OCI-M2 (cell line): ENCODE results near the gene AP3S2.
"Not testable (repeated sequence)": the region's sequence is repeated elsewhere in the genome, so short reads cannot be mapped to it uniquely, and the experiment has no call there.

Experiments
- DNase-seq: peaks from one replicate; lab custom pipeline; 2025; ENCODE audit not compliant: unreplicated experiment; lab: John Stamatoyannopoulos, UW

The AP3S2 gene

DNA sequence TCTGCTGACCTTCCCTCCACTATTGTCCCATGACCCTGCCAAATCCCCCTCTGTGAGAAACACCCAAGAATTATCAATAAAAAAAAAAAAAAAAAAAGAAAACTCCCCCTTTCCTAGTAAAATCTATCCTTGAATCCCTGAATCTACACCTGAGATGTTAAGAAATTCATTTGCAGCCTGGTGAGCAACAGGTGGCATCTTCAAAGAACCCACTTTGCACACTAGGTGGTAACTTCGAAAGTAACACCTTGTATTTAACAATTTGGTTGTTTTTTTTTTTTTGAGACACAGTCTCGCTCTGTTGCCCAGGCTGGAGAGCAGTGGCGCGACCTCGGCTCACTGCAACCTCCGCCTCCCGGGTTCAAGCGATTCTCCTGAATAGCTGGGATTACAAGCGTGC is 24.3 kb downstream of the AP3S2 start:
- not testable (repeated sequence) for DNase-seq

DNA sequence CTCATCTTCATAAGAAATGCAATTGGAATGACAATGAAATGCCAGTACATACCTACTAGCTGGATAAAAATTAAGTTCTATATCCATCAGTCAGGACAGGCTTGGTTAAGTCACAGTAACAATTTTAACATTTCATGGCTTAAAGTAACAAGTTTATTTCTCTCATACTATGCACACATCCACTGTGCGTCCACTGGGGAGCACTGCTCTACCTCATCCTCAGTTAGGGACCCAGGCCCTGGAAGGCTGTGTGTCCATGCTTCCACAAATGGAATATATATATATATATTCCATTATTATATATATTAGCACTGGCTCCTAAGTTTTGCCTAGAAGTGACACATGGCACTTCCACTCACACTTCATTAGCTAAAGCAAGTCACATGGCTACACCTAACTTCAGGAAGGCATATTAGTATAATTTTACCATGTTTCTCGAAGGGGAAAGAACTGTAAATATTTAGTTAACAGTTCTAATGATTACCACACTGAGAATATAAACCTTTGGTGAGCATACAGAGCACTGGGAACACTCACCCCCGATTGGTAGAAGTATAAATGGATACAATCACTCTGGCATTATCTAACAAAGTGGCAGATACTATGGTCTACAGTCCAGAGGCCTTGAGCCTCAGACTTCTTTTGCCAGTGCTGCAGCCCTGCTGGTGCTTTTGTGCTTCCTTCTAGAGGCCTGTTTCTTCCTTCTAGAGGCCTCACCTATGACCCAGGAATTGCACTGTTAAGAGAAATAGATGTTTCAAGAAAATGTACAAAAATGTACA is 28.6 kb downstream of the AP3S2 start:
- no peak for DNase-seq

DNA sequence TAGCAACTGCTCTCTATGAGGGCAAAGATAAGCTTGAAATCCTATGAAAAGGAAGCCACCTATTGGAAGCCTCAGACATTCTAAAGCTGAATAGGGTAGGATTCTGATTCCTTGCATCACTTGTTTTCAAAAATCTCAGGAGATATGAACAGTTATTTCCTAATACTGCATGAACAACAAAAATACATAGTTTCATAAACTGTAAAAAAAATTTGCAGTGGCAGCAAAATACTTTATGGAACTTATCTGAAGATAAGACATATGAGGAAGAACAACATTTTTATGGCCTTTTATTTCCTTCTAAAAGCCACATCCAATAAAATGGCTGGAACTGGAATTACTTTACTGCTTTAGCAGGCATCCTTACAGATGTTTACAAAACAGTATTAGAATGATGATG is 29.9 kb downstream of the AP3S2 start:
- no peak for DNase-seq

DNA sequence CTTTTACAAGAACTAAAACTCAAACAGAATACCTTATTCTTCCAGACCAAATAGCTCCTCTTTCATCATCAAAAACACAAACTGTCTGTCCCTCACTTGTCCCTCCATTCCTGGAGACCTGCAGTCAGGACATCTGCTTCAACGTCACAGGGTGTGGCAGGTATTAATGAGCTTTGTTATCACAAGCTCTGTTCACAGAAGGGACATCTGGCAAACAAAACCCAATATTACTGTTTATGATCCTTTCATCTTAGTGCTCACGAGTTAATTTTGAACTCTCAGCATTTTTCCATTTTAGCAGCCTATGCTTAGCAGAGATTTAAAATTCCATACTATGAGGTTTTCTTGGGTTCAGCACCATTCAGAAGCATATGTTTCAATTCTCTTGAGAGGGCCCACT is 32.9 kb downstream of the AP3S2 start:
- DNase-seq: no peak

DNA sequence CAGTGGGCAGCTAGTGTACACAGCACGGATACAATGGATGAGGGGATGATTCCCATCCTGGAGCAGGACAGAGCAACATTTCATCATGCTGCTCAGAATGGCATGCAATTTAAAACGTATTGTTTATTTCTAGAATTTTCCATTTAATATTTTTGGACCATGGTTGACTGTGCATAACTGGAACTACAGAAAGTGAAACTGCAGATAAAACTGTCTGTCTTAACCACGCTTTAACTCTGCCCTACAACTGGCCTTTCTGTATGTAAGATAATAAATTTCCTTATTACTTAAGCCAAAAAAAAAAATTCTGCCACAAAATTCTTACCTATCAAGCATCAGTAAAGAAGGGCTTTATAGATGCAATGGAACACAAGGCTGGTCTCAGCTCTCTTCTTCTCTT is 33.4 kb downstream of the AP3S2 start:
- no peak for DNase-seq

DNA sequence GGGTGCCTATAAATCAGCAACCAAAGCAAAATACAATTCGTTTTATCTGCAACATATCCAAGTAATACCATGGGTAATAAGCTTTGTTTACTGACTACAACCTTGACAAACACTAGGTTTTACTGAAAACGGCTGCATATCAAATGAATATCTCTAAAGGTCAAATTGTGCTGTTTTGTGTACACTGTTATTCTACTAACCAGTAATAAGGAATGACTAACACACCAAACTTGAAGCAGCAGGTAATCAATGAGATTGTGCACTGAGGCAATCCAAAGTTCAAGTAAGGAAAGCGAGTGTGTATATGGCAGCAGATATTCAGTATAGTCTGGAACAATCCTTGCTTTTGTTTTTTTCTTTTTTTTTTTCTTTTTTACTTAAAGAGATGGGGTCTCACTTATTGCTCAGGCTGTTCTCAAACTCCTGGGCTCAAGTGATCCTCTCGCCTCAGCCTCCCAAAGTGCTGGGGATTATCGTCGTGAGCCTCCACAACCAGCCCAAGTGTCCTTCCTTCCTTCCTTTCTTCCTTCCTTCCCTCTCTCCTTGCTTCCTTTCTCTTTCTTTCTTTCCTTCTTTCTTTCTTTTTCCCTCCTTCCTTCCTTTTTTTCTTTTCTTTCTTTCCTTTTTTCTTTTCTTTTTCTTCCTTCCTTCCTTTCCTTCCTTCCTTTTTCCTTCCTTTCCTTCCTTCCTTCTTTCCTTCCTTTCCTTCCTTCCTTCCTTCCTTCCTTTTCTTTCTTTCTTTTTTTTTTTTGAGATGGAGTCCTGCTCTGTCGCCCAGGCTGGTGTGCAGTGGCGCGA is 34.9 kb downstream of the AP3S2 start:
- DNase-seq: no peak

DNA sequence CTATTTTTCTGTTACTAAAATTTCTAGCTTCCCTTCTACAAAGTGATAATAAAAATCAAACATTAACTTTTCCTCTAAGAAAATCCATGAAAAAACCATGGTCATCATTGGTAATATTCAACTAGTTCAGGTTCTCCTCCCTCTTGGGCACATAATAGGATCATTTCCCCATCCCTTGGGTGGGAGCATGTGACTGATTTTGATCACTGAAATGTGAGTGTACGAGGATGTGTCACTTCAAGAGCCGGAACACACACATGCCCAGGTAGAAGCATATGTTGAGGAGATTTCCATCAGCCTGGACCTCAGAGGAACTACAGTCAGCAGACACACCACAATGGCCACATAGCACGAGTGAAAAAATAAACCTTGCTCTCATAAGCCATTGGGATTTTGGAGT is 36.1 kb downstream of the AP3S2 start:
- no peak for DNase-seq

DNA sequence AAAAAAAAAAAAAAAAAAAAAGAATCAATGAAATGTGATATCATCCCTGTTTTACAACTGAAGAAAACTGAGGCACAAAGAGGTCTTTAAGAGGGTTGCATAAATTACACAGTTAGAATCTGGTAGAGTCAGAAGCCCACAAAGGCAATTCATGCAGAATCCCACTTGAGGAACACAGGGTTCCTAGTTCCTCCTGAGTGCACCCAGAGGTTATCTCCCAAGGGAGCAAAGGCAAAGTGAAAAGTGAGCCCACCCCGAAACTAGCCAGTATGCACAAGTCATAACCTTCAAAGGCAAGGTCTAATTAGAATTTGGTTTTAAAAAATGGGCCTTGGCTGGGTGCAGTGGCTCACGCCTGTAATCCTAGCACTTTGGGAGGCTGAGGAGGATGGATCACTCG is 37.8 kb downstream of the AP3S2 start:
- no peak for DNase-seq

DNA sequence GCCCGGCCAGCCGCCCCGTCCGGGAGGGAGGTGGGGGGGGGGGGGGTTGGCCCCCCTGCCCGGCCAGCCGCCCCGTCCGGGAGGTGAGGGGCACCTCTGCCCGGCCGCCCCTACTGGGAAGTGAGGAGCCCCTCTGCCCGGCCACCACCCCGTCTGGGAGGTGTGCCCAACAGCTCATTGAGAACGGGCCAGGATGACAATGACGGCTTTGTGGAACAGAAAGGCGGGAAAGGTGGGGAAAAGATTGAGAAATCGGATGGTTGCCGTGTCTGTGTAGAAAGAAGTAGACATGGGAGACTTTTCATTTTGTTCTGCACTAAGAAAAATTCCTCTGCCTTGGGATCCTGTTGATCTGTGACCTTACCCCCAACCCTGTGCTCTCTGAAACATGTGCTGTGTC is 38.9 kb downstream of the AP3S2 start:
- not testable (repeated sequence) for DNase-seq

DNA sequence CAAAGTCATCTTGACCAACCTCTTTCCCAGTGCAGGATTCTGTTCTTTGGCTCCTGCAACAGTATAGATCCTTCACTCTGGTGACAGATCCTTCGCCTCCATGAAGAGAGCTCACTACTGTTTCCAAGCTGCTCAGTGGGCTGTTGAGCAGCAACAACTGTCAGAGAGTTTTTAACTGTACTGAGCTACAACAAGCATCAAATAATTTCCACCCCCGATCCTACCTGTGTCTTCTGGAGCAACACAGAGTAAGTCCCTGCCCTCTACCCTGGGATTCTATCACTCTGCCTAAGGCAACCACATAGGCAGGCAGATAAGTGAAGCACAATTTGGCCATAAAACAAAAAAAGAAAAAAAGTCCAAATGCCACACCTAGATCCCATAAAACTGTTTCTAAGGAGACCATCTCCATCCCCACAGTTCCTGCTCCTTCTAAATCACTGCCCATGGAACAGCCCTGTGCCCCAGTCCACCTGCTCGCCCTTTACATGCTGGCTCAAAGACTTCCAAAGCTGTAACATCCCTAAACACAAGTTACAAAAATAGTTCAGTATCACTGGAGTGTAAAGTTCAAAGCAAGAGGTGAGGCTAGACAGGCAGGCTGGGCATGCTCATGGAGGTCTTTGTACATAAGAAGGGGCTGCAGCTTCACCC is 41.3 kb downstream of the AP3S2 start:
- no peak for DNase-seq

DNA sequence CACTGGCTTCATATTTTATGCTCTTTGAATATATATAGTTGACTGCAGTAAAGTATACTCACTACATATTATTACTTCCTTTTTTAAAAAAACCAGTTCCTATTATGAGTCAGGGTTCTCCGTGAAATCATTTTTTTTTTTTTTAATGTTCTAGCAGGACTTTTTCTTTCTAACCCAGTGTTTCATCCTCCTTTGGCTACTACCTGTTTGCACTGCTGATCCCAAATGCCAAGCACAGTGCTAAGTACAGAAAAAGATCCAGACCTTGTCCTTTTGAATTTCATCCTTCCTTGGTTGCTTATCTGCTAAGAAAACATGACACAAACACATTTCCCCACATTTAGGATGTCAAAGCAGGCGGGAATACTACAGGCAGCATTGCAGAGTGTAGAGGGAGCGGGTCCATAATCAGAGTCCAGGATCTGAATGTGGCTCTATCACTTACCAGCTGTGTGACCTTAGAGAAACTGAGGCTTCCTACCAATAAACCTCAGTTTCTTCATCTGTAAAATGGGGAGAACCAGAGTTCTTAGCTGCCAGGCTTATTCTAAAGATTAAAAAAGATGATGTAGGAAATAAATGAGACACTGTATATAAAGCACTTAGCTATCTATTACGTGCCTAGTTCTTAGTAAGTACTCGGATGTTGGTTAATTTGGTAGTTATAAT is 42.0 kb downstream of the AP3S2 start:
- no peak for DNase-seq

DNA sequence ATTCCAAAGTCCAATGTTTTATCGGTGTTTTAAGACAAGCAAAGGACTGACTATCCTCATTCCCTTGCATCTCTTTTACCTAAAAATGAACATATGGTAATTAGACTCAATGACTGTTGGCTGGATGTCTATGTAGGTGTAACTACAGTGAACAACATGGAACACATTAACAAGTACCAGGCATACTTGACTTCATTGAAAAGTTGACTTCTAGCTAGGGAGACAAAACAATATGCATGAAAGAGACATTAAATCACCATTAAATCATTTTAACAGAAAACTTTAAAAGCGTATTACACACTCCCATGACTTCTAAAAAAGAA is 44.9 kb downstream of the AP3S2 start:
- no peak for DNase-seq

DNA sequence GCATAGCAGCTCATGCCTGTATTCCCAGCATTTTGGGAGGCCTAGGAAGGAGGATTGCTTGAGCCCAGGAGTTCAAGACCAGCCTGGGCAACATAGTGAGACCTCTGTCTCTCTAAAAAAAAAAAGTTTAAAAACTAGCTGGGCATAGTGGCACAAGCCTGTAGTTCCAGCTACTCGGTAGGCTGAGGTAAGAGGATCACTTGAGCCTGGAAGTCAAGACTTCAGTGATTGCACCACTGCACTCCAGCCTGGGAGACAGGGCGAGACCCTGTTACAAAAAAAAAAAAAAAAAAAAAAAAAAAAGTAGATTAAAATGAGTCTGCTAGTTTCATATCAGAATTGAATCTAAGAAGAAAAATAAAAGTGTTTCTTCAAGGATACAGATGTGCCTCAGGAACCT is 46.7 kb downstream of the AP3S2 start:
- DNase-seq: no peak

DNA sequence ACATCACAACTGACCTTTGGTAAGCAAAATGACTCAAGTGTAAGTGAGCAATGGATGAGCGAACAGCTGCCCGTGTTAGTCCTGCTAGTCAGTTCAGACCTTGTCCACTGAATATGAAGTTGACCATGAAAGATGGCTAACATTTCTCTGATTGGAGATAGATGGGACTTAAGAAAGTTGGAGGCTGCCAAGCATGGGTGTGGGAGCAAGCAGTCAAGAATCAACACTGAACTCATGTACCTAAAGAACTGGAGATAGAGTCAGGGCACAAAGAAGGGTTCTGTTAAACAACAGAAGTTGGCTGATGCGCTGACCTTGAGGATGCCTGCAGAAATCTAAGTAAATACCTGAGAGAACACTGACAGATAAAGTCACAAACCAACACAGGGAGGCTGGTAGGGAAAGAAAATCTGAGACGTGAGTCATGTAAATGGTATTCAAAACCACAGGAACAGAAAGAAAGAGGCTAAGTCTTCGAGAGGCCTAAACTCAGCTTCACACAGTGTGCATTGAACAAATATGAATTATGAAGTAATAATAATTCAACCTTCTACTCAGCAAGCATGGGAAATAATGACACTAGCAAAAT is 48.4 kb downstream of the AP3S2 start:
- DNase-seq: no peak

DNA sequence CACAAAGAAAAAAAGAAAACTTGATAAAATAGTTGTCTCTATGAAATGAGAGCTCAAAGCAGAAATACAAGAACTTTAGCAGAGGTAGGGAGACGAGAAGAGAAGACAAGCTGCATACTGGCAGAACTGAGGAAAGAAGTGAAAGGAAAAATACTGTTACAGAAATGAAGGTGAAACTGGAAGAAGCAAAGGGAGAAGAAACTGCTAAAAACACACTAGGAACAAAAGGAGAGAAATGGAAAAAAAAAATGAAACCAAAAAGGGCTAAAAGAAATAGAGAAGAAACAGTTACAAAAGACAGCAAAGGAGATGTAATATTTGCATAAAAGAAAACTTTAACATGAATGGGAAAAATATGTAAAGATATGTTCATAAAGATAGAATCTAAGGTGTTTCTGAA is 51.8 kb downstream of the AP3S2 start:
- no peak for DNase-seq

DNA sequence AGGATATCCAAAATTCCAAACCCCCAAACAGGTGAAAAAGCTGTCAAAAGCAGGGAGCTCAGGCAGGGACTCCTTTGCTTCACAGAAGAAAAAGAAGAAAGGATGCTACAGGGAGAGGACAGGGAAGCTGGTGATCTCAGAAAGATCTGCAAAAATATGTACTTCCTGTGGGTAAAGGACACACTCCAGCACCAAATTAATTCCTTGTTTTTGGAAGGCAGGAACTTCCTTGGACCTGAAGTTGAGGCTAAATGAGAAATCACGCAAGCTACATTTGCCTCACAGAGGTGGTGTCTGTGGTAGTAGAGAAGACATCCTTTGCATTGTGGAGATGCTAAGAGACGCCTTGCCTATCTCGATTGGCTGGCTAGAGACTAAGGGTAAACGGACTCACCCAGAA is 52.5 kb downstream of the AP3S2 start:
- DNase-seq: no peak

DNA sequence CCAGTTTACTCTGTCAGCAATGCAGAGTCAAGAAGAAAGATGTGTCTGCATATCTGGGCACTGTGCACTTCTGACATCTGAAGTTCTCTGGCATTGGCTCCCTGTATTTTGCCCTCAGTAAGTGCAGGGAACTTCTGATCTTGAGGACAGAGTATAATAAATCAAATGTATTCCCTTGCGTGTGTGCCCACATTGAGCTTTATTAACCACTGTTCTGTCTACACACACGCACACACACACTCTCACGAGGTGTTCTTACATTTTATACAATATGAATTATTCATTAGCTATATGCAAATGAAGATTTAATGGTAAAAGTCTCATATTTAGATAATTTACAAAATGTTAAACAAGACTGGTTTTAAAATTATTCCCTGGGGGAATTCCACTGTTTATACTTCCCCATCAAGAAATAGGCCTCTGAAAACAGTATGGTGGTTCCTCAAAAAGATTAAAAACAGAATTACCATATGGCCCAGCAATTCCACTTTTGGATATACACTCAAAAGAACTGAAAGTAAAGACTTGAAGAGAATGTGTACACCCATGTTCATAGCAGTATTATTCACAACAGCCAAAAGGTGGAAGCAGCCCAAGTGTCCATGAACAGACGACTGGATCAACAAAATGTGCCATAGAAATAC is 54.5 kb downstream of the AP3S2 start:
- no peak for DNase-seq

DNA sequence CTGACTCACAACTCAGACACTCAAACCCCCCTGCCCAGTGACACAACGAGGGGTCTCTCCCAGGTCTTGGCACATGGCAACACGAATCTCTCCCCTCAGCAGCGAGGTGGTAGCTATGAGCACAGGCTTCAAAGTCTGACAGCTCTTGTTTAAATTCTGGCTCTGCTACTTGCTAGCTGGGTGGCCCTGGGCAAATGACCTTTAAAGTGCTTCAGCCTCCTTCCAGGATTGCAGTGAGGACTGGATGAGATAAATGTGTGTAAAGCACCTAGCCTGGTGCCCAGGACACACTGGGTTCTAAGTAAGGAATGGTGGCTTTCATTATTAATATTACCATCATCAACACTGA is 56.0 kb downstream of the AP3S2 start:
- DNase-seq: no peak

DNA sequence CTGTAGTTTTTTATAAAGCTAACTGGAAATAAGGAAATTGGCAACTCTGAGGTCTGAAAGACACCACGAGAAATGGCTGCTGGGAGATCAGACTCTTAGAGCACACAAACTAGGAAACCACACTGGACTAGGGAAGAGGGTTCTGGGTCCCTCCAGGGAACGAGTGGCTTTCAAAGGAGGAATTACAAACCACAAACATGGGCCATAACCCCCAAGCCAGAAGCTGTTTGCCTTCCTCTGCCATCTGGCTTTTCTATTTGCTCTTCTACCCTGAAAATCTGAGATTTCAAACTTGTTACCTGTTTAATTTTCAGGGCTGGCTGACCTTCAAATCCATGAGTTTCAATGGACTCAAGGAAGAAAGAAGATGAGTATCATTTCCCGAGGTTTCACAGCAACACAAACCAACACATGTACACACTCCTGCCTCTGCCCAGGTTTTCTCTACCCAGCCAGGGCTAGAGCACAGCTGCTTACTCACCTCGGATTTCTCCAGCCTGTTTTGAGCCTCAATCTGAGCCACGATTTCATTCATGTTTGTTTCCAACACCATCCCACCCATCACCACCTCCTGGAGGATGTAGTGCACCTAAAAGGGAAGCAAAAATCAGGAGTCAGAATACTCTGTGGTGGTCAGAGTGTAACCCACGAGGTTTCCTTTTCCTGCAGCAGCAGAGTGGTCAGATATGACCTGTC is 56.5 kb downstream of the AP3S2 start:
- DNase-seq: no peak
